Thyroid gland (tissue), 4 donors: ENCODE measurements around the gene DCHS1.

Experiments
- POLR2A ChIP-seq, 2 donors: fragments of 450-650 bp; IDR thresholded peaks; one replicate each; pipeline ENCODE4 v1.6.1; 2017; ENCODE audit warnings: antibody characterized with exemption in 2 of 2, mild to moderate bottlenecking in 2 of 2, moderate library complexity in 1 of 2
- TF ChIP-seq, protein P1 (sequence below), 6 experiments: fragments of 200-600 bp in 3 of 6; fragments of 450-650 bp in 3 of 6; sonication (generic) in 3 of 6; IDR thresholded peaks; one replicate each; pipeline ENCODE4 v1.5.1; 2016 to 2019; ENCODE audit warnings: antibody characterized with exemption in 6 of 6, mild to moderate bottlenecking in 2 of 6, inconsistent platforms in 1 of 6, moderate library complexity in 1 of 6

DNA sequence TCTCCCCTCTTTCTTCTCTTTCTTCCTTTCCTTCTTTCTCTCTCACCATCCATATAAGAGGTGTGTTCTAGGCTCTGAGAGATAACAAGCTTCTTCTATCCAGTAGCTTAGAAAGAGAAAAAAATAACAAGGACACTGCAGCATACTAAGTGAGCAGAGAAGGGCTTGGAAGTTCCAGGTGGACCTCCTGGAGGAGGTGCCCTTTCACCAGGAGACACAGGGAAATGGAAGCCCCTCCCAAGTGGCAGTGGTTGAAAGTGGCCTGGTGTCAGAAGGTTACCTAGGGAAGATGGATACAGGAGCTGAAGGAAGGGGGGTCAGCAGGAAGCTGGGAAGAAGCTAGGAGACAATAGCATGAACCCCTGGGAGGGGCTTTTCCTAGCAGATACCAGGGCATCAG is 5.5 kb downstream of the DCHS1 start:
- TF ChIP-seq POLR2A (IDR thresholded peaks at IDR 0.05): no peak
- TF ChIP-seq, protein P1, sequence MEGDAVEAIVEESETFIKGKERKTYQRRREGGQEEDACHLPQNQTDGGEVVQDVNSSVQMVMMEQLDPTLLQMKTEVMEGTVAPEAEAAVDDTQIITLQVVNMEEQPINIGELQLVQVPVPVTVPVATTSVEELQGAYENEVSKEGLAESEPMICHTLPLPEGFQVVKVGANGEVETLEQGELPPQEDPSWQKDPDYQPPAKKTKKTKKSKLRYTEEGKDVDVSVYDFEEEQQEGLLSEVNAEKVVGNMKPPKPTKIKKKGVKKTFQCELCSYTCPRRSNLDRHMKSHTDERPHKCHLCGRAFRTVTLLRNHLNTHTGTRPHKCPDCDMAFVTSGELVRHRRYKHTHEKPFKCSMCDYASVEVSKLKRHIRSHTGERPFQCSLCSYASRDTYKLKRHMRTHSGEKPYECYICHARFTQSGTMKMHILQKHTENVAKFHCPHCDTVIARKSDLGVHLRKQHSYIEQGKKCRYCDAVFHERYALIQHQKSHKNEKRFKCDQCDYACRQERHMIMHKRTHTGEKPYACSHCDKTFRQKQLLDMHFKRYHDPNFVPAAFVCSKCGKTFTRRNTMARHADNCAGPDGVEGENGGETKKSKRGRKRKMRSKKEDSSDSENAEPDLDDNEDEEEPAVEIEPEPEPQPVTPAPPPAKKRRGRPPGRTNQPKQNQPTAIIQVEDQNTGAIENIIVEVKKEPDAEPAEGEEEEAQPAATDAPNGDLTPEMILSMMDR (IDR thresholded peaks at IDR 0.05): no peak
